T-helper 1 cell treated with Interleukin-12 subunit alpha and Interleukin-12 subunit beta and Interleukin-4 antibody, amounts not matched to agents 30 μg/mL and 1 μg/mL, for 36 hours (primary cell): Measurements from ENCODE around the gene SV2C.

Source experiments
- H3K27ac Mint-ChIP-seq: one replicate; pipeline ENCODE4 v1.8.0; 2021; ENCODE audit warnings: mild to moderate bottlenecking, mixed read lengths
- H3K27me3 Mint-ChIP-seq: one replicate; pipeline ENCODE4 v1.8.0; 2021; ENCODE audit warnings: low read depth, mixed read lengths
- H3K36me3 Mint-ChIP-seq: one replicate; pipeline ENCODE4 v1.8.0; 2021; ENCODE audit warnings: low read depth, mixed read lengths
- H3K4me1 Mint-ChIP-seq: one replicate; pipeline ENCODE4 v1.8.0; 2021; ENCODE audit warnings: low read depth, mixed read lengths
- H3K4me3 Mint-ChIP-seq: one replicate; pipeline ENCODE4 v1.8.0; 2021; ENCODE audit warnings: mild to moderate bottlenecking, moderate library complexity, mixed read lengths
- H3K9me3 Mint-ChIP-seq: one replicate; pipeline ENCODE4 v1.8.0; 2021; ENCODE audit warnings: mixed read lengths

SV2C gene

DNA sequence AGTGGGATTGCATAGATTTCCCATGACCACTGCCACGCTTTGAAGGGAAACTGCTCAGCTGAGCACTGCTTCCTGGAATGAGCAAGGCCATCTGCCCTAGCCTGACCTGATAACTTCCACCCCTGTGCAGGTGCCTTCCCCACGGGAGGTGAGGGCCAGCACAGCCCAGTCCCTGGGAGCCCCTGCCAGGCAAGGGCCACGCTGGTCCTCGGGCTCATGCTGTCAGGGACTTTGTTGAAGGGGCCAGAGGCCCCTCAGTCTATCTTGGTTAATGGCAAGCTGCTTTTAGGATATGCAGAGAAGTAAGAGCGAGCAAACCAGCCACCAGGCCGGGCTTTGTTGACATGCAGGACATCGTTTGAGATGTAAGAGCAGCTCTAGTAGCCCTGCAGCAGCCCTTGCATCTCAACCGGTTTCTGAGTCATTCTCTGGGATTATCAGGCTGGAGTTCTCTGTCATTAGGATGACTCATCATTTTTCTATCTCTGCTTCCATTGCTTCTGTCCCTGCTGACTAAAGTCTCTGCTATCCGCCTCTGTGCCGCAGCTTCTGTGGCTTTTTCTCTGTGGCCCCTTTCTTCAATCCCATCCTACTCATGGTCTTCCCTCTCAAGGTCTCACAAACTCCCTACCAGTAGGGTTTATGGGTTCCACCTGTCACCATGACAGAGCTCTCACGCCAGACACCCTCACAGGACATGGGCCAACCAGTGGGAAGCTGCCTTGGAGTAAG is 289.3 kb downstream of the SV2C start:
- H3K4me1 Mint-ChIP-seq, result peaks cover 15% of the 10 kb centered on the region
- no peaks in the 10 kb centered on the region for H3K27me3 Mint-ChIP-seq
- no peak overlapping the region for H3K4me3 Mint-ChIP-seq
- no peaks in the 10 kb centered on the region for H3K36me3 Mint-ChIP-seq
- peaks cover 5% of the 10 kb centered on the region for H3K9me3 Mint-ChIP-seq
- H3K27ac Mint-ChIP-seq, result no peak overlapping the region

DNA sequence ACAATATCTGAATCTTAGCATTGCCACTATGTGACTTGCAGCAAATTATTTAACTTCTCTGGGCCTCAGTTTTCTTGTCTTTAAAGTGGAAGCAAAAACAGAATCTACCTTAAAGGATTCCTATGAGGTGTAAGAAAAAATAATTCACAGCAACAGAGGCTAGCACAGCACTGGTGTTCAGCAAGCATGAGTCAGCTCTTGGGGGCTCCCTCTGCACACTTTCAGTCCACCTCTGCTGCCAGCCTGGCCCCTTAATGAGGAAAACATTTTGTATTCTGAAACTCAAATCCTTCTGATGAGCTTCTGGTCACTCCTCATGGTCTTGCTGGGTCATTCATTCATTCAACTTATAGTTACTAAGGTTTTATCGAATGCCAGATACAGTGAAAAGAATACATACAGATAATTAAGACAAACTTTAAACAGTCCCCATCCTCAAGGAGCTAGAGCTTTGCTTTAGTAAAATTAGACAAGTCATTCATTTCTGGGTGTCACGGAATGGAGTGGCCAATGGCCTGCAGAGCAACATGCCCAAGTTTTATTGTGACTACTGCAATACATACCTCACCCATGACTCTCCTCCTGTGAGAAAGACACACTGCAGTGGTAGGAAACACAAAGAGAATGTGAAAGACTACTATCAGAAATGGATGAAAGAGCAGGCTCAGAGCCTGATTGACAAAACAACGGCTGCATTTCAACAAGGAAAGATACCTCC is 293.1 kb downstream of the SV2C start:
- H3K27me3 Mint-ChIP-seq, result no peaks in the 10 kb centered on the region
- H3K4me3 Mint-ChIP-seq, result no peak overlapping the region
- no peaks in the 10 kb centered on the region for H3K9me3 Mint-ChIP-seq
- H3K27ac Mint-ChIP-seq, result no peak overlapping the region
- peaks cover 18% of the 10 kb centered on the region for H3K4me1 Mint-ChIP-seq
- H3K36me3 Mint-ChIP-seq, result no peaks in the 10 kb centered on the region

DNA sequence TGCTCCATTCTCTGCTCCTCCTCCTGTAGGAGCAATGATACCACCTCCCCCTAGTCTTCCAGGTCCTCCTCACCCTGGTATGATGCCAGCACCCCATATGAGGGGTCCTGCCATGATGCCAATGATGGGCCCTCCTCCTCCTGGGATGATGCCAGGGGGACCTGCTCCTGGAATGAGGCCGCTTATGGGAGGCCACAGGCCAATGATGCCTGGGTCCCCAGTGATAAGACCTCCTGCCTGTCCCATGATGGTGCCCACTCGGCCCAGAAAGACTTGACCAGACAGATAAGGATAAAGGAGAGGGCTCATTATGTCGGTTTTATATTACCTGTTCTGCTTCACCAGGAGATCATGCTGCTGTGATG is 293.7 kb downstream of the SV2C start:
- Mint-ChIP-seq H3K27ac (no peak overlapping the region), H3K9me3 (no peaks in the 10 kb centered on the region), H3K4me1 (peaks cover 18% of the 10 kb centered on the region), H3K36me3 (no peaks in the 10 kb centered on the region), H3K4me3 (no peak overlapping the region), H3K27me3 (no peaks in the 10 kb centered on the region)

DNA sequence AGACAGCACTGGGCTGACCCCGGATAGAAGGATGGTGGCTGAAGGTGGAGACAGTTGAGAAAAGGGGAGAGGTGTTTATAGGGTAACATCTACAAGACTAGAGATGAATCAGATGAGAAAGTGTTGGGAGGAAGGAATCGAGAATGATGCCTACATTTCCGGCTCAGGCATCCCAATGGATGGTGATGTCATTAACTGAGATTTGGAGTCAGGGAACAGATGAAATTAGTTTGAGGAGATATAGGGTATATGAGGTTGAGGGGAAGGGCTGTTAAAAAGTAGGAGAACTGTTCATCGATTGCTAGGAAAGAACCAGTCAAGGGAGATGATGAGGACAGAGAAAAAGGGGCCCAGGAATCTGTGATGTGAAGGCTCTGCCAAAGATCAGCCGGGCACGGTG is 295.2 kb downstream of the SV2C start:
- Mint-ChIP-seq H3K27ac (peak overlapping the region; percentile 64), H3K9me3 (no peaks in the 10 kb centered on the region), H3K4me1 (peaks cover 18% of the 10 kb centered on the region), H3K36me3 (no peaks in the 10 kb centered on the region), H3K27me3 (no peaks in the 10 kb centered on the region), H3K4me3 (no peak overlapping the region)

DNA sequence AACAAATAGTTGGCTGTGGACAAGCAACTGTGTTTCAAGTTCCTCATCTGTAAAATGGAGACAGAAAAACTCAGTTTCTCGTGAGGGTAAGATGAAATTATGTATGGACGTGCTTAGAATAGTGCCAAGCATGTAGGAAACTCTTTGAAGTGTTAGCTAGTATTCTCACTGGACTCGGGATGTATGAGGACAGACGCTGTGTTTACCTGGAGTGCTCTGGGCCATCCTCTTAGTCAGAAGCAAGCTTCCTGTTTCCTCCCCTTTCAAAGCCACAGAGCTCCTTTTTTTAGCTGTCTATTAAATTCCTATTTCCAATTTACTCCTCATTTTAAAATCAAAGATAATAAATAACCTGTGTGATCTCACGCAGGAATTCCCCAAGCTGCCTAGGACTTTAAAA is 296.1 kb downstream of the SV2C start:
- Mint-ChIP-seq H3K36me3 (no peaks in the 10 kb centered on the region), H3K9me3 (no peaks in the 10 kb centered on the region), H3K27ac (peak overlapping the region; percentile 18), H3K4me1 (peaks cover 22% of the 10 kb centered on the region), H3K4me3 (no peak overlapping the region), H3K27me3 (no peaks in the 10 kb centered on the region)

DNA sequence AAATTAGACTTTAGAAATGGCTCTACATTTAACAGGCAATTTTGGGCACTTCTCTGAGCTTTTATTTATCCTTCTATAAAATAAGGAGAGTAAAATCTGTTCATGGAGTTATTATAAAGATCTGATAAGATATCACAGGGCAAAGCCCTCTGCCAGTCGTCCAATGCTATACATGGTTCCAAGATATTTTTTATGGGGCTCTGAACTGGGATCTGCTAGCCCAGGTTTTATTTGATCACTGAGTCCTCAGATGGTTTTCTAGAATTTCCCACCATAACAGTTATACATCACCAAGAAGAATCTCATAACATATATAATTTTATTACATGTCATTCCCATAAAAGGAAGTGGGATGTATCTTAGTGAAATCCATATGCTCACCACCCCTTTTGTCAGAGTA is 296.7 kb downstream of the SV2C start:
- no peaks in the 10 kb centered on the region for H3K36me3 Mint-ChIP-seq
- H3K27me3 Mint-ChIP-seq, result no peaks in the 10 kb centered on the region
- peaks cover 21% of the 10 kb centered on the region for H3K4me1 Mint-ChIP-seq
- H3K4me3 Mint-ChIP-seq, result no peak overlapping the region
- no peaks in the 10 kb centered on the region for H3K9me3 Mint-ChIP-seq
- no peak overlapping the region for H3K27ac Mint-ChIP-seq

DNA sequence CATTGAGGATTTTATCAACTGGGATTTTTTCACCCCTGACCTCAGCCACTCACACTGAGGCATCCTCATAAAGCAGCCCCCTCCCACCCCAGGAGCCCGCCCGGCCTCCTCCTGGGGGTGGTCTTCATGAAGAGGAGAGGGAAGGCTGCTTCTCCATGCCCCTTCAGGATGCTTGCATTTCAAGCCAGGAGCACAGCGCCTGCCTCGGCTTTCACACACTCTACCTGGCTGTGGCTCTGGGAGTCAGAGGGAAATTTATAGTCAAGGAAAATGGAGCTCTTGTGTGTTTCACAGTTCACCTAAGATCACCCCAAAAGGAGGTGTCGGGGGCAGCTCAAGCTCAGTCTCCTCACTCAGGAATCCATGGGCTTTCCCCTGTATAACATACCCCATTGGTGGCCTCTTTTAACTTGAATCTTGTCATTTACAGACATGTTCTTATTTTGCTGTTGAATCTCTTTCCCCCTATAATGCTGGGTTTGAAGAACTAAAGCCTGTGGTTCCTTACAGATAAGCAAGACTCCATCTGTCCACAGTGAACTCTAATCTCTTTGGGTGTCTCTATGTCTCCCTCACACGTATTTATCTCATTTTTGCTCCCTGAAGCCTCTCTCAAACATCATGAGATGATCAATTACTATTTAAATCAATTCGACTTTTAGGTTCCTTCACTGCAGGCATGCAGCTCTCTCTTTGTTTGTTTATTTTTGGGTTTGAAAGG is 297.3 kb downstream of the SV2C start:
- Mint-ChIP-seq H3K36me3 (no peaks in the 10 kb centered on the region), H3K27me3 (no peaks in the 10 kb centered on the region), H3K4me3 (no peak overlapping the region), H3K27ac (no peak overlapping the region), H3K4me1 (peaks cover 20% of the 10 kb centered on the region), H3K9me3 (no peaks in the 10 kb centered on the region)

DNA sequence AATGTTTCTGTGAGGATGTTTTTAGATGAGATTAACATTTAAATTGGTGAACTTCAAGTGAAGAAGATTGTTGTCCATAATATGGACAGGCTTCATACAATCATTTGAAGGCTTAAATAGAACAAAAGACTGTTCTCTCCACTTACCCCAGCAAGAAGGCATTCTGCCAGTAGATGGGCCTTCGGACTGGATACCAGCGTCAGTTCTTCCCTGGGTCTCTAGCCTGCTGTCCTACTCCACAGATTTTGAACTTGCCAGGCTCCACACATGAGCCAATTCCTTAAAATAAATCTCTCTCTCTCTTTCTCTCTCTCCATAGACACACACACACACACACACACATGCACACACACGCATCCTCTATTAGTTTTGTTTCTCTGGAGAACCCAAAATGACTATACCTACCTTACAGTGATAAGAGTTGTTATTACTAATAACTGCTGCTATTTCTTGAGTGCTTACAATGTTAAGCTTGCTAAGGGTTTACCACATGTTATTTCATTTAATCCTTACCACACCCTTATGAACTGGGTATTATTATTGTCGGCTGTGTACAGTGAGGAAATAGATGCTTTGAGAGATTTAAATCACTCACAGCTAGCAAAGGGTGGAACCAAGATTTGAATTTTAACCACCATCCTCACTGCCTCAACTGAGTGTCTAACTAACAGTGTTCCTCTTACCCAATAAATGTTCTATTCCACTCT is 300.1 kb downstream of the SV2C start:
- Mint-ChIP-seq H3K4me1 (peaks cover 19% of the 10 kb centered on the region), H3K9me3 (no peaks in the 10 kb centered on the region), H3K27me3 (no peaks in the 10 kb centered on the region), H3K36me3 (no peaks in the 10 kb centered on the region), H3K27ac (no peak overlapping the region), H3K4me3 (no peak overlapping the region)

DNA sequence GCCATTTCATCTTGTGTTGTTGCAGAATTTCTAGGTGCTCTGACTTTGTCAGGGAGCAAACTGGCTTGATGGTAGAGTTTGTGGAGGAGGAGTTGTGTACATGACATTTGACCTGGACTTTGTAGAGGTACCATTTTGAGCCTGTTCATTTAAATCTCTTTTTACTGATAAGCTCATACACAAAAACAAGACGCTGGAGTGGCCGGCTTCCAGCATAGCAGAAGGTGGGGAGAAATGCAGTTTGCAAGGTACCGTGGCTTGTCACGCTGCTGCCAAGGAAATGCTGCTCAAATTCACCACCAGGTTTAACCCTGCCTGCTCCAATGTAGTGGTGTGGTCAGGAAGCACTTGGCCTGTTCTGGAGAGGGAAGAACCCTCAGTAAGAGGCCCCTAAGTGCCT is 301.0 kb downstream of the SV2C start:
- Mint-ChIP-seq H3K9me3 (no peaks in the 10 kb centered on the region), H3K4me3 (no peak overlapping the region), H3K27me3 (no peaks in the 10 kb centered on the region), H3K36me3 (no peaks in the 10 kb centered on the region), H3K27ac (no peak overlapping the region), H3K4me1 (peaks cover 14% of the 10 kb centered on the region)

DNA sequence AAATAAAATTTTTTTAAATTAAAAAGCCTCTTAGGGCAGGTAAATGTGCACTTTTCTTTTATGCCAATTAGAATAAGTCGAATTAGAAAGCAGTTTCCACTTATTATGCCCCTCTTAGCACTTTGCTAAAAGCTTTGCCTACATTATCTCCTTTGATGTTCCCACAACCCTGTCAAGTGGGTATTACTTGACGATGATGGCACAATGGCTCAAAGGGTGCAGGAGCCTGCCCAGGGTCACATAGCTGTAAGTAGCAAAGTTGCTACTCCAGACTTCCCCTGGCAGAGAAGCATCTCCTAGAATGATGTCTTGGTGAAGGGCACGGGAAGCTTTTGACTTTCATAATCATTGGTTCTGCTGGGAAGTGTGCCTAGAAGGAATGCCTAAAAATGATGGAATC is 301.5 kb downstream of the SV2C start:
- no peak overlapping the region for H3K27ac Mint-ChIP-seq
- H3K4me1 Mint-ChIP-seq, result peaks cover 9% of the 10 kb centered on the region
- no peaks in the 10 kb centered on the region for H3K27me3 Mint-ChIP-seq
- no peaks in the 10 kb centered on the region for H3K36me3 Mint-ChIP-seq
- no peaks in the 10 kb centered on the region for H3K9me3 Mint-ChIP-seq
- no peak overlapping the region for H3K4me3 Mint-ChIP-seq

DNA sequence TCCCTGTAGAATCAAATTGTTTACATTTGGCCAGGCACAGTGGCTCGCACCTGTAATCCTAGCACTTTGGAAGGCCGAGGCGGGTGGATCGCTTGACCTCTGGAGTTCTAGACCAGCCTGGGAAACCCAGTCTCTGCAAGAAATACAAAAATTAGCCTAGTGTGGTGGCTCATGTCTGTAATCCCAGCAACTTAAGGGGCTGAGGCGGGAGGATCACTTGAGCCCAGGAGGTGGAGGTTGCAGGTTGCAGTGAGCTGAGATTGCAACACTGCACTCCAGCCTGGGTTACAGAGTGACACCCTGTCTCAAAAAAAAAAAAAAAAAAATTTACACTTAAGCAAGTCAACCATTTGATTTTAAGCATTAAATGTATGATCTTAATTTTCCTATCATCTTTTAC is 302.4 kb downstream of the SV2C start:
- Mint-ChIP-seq H3K36me3 (no peaks in the 10 kb centered on the region), H3K27me3 (no peaks in the 10 kb centered on the region), H3K4me3 (no peak overlapping the region), H3K27ac (no peak overlapping the region), H3K9me3 (no peaks in the 10 kb centered on the region), H3K4me1 (peaks cover 16% of the 10 kb centered on the region)

DNA sequence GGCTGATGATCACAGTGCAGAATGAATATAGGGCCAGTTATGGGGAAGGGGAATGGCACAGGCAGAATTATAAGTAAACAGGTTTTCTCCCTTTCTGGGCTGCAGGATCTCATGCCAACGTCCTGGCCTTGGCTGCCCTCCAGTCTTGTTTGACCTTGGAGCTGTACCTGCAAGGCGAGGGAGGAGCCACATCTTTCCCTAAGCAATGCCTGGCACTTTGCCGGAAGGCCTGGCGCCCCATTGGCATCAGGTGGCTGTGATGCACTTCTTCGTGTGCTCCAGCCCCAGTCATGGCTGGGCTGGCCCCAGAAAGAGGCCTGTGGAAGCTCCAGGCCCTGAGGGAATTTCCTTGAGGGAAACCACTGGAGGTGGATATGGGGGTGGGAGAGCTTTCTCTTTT is 303.2 kb downstream of the SV2C start:
- peaks cover 24% of the 10 kb centered on the region for H3K4me1 Mint-ChIP-seq
- H3K9me3 Mint-ChIP-seq, result no peaks in the 10 kb centered on the region
- peaks cover 2% of the 10 kb centered on the region for H3K36me3 Mint-ChIP-seq
- H3K27ac Mint-ChIP-seq, result no peak overlapping the region
- no peaks in the 10 kb centered on the region for H3K27me3 Mint-ChIP-seq
- H3K4me3 Mint-ChIP-seq, result no peak overlapping the region

DNA sequence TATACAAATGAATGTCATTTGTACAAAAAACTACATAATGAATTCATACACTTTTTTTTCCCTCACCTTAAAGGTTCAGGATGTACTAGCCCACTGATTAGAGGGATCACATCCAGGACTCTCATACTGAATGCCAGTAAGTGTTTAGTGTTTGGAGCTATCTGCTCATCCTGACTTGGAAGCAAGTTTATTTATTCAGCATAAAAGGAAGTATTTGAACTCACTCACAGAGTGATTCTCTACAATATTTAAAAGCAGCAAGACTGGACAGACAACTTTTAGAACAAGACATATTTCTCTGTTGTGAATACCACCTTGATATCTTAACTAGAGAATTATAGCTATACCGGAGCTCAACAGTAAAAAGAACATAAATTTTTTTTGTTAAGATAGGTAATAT is 305.1 kb downstream of the SV2C start:
- Mint-ChIP-seq H3K36me3 (peaks cover 2% of the 10 kb centered on the region), H3K27ac (no peak overlapping the region), H3K9me3 (no peaks in the 10 kb centered on the region), H3K4me1 (peaks cover 35% of the 10 kb centered on the region), H3K27me3 (no peaks in the 10 kb centered on the region), H3K4me3 (no peak overlapping the region)

DNA sequence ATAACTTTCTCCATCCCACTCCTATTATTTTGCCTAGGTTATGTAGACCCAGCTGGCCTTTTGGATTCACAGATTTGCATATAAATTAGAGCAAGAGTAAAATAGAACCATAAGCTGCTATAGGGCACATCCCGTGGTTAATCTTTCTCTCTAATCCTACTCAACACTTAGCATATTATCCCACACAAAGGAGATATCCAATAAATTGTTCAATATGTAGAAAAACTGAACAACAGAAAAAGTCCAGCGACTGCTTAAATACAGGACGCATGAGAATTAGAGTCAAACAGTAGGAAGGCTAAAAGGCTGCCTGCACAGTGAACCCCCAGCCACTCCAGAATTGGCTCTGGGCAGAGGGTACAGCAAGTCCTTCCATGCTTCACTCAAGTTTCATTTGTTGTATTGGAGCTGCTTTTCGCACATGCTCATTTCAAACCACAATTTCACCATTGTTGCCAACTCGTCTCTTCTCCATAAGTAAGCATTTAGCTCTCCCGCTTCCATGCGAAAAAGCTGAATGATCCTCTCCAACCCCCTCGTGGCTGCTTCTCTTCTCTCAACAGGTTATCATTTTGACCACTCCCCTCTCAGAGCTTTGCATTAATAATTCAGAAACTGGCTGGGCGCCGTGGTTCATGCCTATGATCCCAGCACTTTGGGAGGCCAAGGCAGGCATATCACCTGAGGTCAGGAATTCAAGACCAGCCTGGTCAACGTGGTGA is 305.8 kb downstream of the SV2C start:
- Mint-ChIP-seq H3K36me3 (peaks cover 2% of the 10 kb centered on the region), H3K4me1 (peaks cover 37% of the 10 kb centered on the region), H3K27ac (no peak overlapping the region), H3K9me3 (no peaks in the 10 kb centered on the region), H3K27me3 (no peaks in the 10 kb centered on the region), H3K4me3 (no peak overlapping the region)
